Bronchial epithelial cell (primary cell): ENCODE results near the gene SHC1. TPM values are rescaled to one million over a fixed set of nuclear protein-coding genes. Genes with fewer than 3 reads are reported as not detected.

Source experiments
- DNase-seq: peaks from one replicate; pipeline ENCODE4 v3.0.0-alpha.2; 2010; ENCODE audit warnings: low read depth
- FAIRE-seq: peaks from 2 replicates; lab custom pipeline; 2011; peaks lifted over from hg19 to GRCh38; lab: Jason Lieb, UNC
- H3K27me3 ChIP-seq: 2 replicates; pipeline ENCODE4 v1.5.1; 2011; ENCODE audit warnings: low read length; ENCODE audit not compliant: control insufficient read depth, insufficient read depth
- H3K36me3 ChIP-seq: 2 replicates; pipeline ENCODE4 v1.5.1; 2011; ENCODE audit warnings: low read length; ENCODE audit not compliant: control insufficient read depth, insufficient read depth
- H3K4me3 ChIP-seq: 2 replicates; pipeline ENCODE4 v1.5.1; 2011; ENCODE audit warnings: mild to moderate bottlenecking, low read depth, low read length, control low read depth
- CTCF ChIP-seq: IDR thresholded peaks from 2 replicates; pipeline ENCODE4 v1.5.1; 2011; ENCODE audit warnings: mild to moderate bottlenecking, moderate library complexity, low read length, control low read depth, inconsistent platforms; ENCODE audit not compliant: insufficient read depth, severe bottlenecking
- total RNA-seq: library from RNA; depleted of rRNA; stranded (reverse); fragments of >200 nt; gene quantifications from 2 replicates; pipeline ENCODE4 v1.2.1, GENCODE V29; 2014

SHC1 gene
- total RNA-seq, 1 donor from 2014 or later = 216 TPM

GRCh38 chr1:155016231-155016831 is 45.8 kb upstream of the SHC1 start:
- peaks cover 36% of the 10 kb centered on the region for H3K36me3 ChIP-seq
- H3K27me3 ChIP-seq = no peaks in the 10 kb centered on the region
- TF ChIP-seq CTCF = no peak
- DNase-seq = no peak
- no peak for FAIRE-seq
- no peak overlapping the region for H3K4me3 ChIP-seq

GRCh38 chr1:155015527-155016230 is 45.1 kb upstream of the SHC1 start:
- H3K4me3 ChIP-seq = no peak overlapping the region
- no peaks in the 10 kb centered on the region for H3K27me3 ChIP-seq
- H3K36me3 ChIP-seq = peaks cover 38% of the 10 kb centered on the region
- DNase-seq (no peak), FAIRE-seq (no peak)
- no peak for TF ChIP-seq CTCF

GRCh38 chr1:155014709-155015508 is 44.4 kb upstream of the SHC1 start:
- TF ChIP-seq CTCF = no peak
- no peak for FAIRE-seq
- H3K27me3 ChIP-seq = no peaks in the 10 kb centered on the region
- peaks cover 45% of the 10 kb centered on the region for H3K36me3 ChIP-seq
- DNase-seq = no peak
- no peak overlapping the region for H3K4me3 ChIP-seq

- H3K36me3 ChIP-seq = peaks cover 49% of the 10 kb centered on the region
- DNase-seq (no peak), FAIRE-seq (no peak)
- no peak overlapping the region for H3K4me3 ChIP-seq
- H3K27me3 ChIP-seq = no peaks in the 10 kb centered on the region
- TF ChIP-seq CTCF = no peak
These were observed 43.1 kb upstream of the SHC1 start for GRCh38 chr1:155013632-155014031.

GRCh38 chr1:155012776-155013602 is 42.4 kb upstream of the SHC1 start:
- DNase-seq (no peak), FAIRE-seq (no peak)
- Histone ChIP-seq H3K4me3 (no peak overlapping the region), H3K36me3 (peaks cover 49% of the 10 kb centered on the region), H3K27me3 (no peaks in the 10 kb centered on the region)
- no peak for TF ChIP-seq CTCF
